ENCODE measurements around the gene MT1B.
"Not testable (repeated sequence)": the region's sequence is repeated elsewhere in the genome, so short reads cannot be mapped to it uniquely, and the experiment has no call there.

MT1B gene

DNA sequence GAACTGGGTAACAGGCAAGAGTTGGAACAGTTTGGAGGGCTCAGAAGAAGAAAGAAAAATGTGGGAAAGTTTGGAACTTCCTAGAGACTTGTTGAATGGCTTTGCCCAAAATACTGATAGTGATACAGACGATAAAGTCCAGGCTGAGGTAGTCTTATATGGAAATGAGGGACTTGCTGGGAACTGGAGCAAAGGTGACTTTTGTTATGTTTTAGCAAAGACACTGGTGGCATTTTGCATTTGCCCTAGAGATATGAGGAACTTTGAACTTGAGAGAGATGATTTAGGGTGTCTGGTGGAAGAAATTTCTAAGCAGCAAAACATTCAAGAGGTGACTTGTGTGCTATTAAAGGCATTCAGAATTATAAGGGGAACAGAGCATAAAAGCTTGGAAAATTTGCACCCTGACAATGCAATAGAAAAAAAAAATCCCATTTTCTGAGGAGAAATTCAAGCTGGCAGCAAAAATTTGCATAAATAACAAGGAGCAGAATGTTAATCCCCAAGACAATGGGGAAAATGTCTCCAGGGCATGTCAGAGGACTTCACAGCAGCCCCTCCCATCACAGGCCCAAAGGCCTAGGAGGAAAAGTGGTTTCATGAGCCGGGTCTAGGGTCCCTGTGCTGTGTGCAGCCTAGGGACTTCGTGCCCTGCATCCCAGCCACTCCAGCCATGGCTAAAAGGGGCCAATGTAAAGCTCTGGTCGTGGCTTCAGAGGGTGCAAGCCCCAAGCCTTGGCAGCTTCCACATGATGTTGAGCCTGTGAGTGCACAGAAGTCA, 29.8 kb upstream of the MT1B start:
- DNase-seq, result not testable (repeated sequence)

DNA sequence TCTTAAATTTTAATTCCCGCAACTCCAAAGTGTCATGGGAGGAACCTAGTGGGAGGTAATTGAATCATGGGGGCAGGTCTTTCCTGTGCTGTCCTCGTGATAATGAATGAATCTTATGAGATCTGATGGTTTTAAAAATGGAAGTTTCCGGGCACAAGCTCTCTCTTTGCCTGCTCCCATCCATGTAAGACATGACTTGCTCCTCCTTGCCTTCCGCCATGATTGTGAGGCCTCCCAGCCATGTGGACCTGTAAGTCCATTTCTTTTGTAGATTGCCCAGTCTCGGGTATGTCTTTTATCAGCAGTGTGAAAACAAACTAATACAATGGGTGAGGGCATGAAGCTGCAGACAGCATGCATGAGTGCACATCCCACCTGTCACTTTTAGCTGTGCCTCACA, 28.5 kb upstream of the MT1B start:
- DNase-seq, result not testable (repeated sequence)

GRCh38 chr16:56623637-56624036, 28.0 kb upstream of the MT1B start:
- no peak for DNase-seq

- peak in 1 of 3 experiments; percentile 26 for DNase-seq
Measured at GRCh38 chr16:56625140-56625942, 26.3 kb upstream of the MT1B start, which contains the start of gene MT1E. Gene MT1E, plus strand, starts transcription at chr16:56625781. Its CDS starts 71 bp downstream, at chr16:56625852.

- DNase-seq, result no peak
Measured at GRCh38 chr16:56625943-56626654, 25.6 kb upstream of the MT1B start.

GRCh38 chr16:56626685-56627084, 25.0 kb upstream of the MT1B start:
- DNase-seq, result no peak

- peak in 1 of 3 experiments; percentile 3 for DNase-seq
Measured at GRCh38 chr16:56628486-56629350, 23.0 kb upstream of the MT1B start.

DNA sequence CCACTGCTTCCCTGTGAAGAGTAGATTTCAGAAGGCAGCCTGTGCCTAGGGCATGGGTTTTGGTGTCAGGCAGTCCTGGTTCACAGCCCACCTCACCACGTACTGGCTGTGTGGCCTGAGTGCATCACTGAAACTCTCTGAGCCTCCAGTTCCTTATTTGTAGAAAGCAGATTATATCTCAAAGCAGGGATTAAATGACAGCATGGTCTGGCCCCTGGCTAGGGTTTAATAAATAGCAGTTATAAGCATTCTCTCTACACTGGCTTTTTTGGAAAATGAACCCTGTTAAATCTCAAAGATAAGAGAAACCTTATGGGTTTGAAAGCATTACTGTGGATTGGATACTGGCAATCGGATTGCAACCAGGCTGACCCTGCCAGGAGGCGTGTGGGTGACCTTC, 22.2 kb upstream of the MT1B start:
- DNase-seq, result no peak

DNA sequence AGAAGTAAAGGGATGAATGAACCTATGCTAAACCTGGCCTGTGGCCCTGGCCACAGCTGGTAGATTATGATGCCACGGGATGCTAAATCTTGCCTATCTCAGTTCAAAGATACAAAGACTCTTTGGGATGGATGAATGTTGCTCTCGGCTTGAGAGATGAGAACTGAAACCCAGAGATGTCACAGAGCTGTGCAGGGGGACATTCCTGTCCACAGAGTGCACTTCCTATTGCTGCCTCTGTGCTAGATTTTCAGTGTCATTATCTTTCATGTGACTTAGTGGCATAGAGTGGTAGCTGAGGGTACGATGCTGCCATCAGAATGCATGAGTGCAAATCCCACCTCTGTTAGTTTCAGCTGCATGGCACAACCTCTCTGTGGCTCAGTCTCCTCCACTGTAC, 21.6 kb upstream of the MT1B start:
- no peak for DNase-seq

GRCh38 chr16:56631197-56631596, 20.5 kb upstream of the MT1B start:
- no peak for DNase-seq

DNA sequence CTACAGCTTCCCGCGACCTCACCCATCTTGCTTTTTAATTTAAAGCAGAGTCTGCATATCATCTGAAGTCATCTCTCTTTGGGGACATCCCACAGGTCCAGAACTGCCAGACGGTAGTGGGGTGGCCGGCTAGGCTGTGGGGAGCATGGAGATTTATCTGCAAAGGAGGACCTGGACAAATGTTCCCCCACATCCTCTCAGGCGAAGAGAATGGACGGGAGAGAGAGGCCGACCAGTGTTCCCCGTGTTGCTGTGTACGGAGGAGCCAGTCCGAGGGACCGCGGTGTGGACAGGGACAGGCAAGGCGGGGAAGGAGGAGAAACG, 19.9 kb upstream of the MT1B start:
- no peak for DNase-seq

GRCh38 chr16:56632156-56632847, 19.4 kb upstream of the MT1B start, which contains the start of gene MT1M:
Gene MT1M, plus strand, starts transcription at chr16:56632659. Its CDS starts 73 bp downstream, at chr16:56632732.
- no peak for DNase-seq

- DNase-seq, result no peak
Measured at GRCh38 chr16:56632848-56633365, 18.8 kb upstream of the MT1B start.

DNA sequence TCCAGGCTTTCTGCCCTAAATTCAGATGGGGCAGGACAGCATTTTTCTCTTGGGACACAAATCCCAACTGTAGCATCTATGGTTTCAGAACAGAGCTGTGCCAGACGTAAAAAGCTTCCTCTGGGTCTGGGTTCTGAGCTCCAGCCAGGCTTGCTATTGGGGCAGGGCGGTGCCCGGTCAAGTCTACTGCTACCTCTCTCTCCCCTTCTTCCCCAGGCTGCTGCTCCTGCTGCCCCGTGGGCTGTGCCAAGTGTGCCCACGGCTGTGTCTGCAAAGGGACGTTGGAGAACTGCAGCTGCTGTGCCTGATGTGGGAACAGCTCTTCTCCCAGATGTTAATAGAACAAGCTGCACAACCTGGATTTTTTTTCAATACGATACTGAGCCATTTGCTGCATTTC, 18.2 kb upstream of the MT1B start:
- no peak for DNase-seq

- no peak for DNase-seq
Measured at GRCh38 chr16:56634715-56635440, 16.8 kb upstream of the MT1B start.

DNA sequence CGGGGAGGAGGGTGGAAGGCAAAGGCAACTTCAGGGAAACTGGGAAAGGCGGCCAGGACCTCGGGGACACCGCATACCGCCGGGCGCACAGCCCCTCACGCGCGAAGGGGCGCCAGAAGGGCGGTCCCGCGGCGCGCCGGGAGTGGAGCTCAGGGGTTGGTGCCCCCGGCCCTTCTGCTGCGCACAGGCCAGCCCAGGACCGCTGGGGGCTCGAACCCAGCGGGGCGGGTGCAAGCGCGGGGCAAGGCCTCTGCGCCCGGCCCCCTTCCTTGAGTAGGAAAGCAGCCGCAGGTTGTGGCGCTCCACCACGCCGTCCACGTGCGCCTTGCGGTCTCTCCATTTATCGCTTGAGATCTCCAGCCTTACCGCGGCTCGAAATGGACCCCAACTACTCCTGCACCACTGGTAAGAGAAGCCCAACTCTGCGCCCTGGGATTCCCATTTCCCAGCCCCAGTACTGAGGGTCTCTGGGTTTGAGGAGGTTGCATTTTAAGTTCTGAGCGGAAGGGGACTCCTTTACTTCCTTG, 16.2 kb upstream of the MT1B start:
- DNase-seq, result no peak

- DNase-seq, result no peak
Measured at GRCh38 chr16:56636616-56637413, 14.9 kb upstream of the MT1B start.

DNA sequence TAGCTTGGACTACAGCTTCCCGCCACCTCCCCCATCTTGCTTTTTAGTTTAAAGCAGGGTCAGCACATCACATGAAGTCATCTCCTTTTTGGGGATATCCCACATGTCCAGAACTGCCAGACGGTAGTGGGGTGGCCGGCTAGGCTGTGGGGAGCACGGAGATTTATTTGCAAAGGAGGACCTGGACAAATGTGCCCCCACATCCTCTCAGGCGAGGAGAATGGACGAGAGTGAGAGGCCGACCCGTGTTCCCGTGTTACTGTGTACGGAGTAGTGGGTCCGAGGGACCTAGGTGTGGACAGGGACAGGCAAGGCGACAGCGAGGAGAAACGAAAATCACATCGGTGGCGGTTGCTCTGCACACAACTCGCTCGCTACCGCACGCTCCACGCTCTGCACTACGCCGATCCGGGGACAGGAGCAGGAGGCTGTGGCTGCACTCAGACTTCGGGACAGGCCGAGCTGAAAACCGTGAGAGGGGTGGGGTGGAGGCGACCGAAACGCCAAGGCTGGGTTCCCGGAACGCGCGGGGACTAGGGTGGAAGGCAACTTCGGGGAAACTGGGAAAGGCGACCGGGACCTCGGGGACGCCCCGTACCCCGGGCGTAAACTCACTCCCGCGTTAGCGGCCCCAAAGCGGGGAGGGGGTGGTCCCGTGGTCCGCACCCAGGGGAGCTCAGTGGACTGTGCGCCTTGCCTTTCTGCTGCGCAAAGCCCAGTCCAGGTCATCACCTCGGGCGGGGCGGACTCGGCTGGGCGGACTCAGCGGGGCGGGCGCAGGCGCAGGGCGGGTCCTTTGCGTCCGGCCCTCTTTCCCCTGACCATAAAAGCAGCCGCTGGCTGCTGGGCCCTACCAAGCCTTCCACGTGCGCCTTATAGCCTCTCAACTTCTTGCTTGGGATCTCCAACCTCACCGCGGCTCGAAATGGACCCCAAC, 13.6 kb upstream of the MT1B start, which contains the start of gene MT1A:
TSS of gene MT1A (plus strand) at position 853 of the 937 bp plus-strand sequence. CDS start at position 926, 73 bp downstream.
- peak in 2 of 3 experiments; percentile 29 to 42 for DNase-seq
